Body of pancreas (tissue), 4 donors: ENCODE data around the gene TMEM132C. TPM values are rescaled to one million over a fixed set of nuclear protein-coding genes. Genes with fewer than 3 reads are reported as not detected.
A peak's percentile ranks its signal among the peaks of the same experiment; 100 is the strongest.

Experiments
- ATAC-seq: fragments of 150-250 bp; one replicate; pipeline ENCODE4 v1.9.1; 2016
- DNase-seq, 4 donors: peaks; one replicate each; pipeline ENCODE4 v3.0.0-alpha.2; 2019
- H3K27ac ChIP-seq, 4 donors: fragments of 200-600 bp; sonication (generic); 1 replicate in 3 of 4; 2 replicates in 1 of 4; pipeline versions ENCODE4 v1.5.1 to v1.6.1; 2016 to 2019; ENCODE audit warnings: mild to moderate bottlenecking in 1 of 4, mixed read lengths in 1 of 4, moderate library complexity in 1 of 4
- H3K27me3 ChIP-seq, 2 donors: fragments of 200-600 bp; sonication (generic); one replicate each; pipeline ENCODE4 v1.6.0; 2016; ENCODE audit warnings: mild to moderate bottlenecking in 1 of 2
- H3K36me3 ChIP-seq, 2 donors: fragments of 200-600 bp; sonication (generic); replicated peaks in 1 of 2; 2 replicates each; pipeline ENCODE4 v1.5.1; 2016; ENCODE audit warnings: low read depth in 2 of 2; ENCODE audit not compliant: insufficient read depth in 1 of 2
- H3K4me1 ChIP-seq: fragments of 200-600 bp; sonication (generic); one replicate; pipeline ENCODE4 v1.6.0; 2016
- H3K4me3 ChIP-seq, 2 donors: fragments of 200-600 bp; sonication (generic); 1 replicate in 1 of 2; 2 replicates in 1 of 2; pipeline ENCODE4 v1.5.1; 2016 to 2019
- H3K9me3 ChIP-seq, 3 donors: fragments of 200-600 bp; sonication (generic); 1 replicate in 2 of 3; 2 replicates in 1 of 3; pipeline ENCODE4 v1.5.1; 2016
- POLR2A ChIP-seq, 3 donors: fragments of 450-650 bp; IDR thresholded peaks; one replicate each; pipeline ENCODE4 v1.6.1; 2016; ENCODE audit warnings: antibody characterized with exemption in 3 of 3, mild to moderate bottlenecking in 2 of 3
- WGBS, 2 donors: methylation state at CpG; one replicate each; pipeline ENCODE4 v1.1.5; 2017; 5-methylcytosine and 5-hydroxymethylcytosine counted together
- intact Hi-C: fragments of 100-400 bp; cut with DNase I; formaldehyde crosslinking; loops from one replicate; pipeline ENCODE4 v1.15.1; 2023
- total RNA-seq, 2 donors: library from RNA; depleted of rRNA; stranded (reverse); fragments of >200 nt; gene quantifications; one replicate each; pipeline ENCODE4 v1.1.0, GENCODE V29; 2016
- TF ChIP-seq, protein P1 (sequence below), 7 experiments: fragments of 450-650 bp in 4 of 7; fragments of 200-600 bp in 3 of 7; sonication (generic) in 3 of 7; IDR thresholded peaks; one replicate each; pipeline ENCODE4 v1.5.1; 2016 to 2019; ENCODE audit warnings: antibody characterized with exemption in 7 of 7

The TMEM132C gene
- total RNA-seq, 2 donors from 2014 or later = 4.4 to 8.2 TPM

DNA sequence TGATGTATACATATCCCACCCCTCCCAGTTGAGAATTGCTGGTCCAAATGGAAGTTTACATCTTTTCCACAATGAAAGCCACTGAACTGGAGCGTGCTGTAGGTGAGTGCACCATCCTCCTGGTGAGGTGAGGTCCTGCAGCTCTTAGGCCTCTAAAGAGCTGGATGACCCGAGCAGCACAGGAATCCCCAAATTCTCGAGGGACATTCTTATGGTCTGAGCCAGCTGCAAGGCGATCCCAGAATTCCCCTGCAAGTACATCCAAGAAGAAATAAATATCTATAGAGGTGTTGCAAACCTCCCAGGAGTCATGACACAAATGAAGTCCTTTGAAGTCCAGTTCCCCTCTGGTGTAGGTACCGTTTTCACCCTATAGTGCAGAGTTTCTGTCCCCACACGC, 24.0 kb downstream of the TMEM132C start:
- DNase-seq (no peak), ATAC-seq (no peak)
- no peaks in the 10 kb centered on the region for H3K4me1 ChIP-seq
- no peaks in the 10 kb centered on the region for H3K36me3 ChIP-seq
- intact Hi-C loops = no loop called here
- no peaks in the 10 kb centered on the region for H3K9me3 ChIP-seq
- no peak overlapping the region for H3K4me3 ChIP-seq
- 49 to 52% methylated on average over 5 to 6 of the region's 6 CpGs for WGBS, 2 donors
- H3K27me3 ChIP-seq = no peaks in the 10 kb centered on the region
- H3K27ac ChIP-seq = no peak overlapping the region
- no peak for TF ChIP-seq POLR2A (IDR thresholded peaks at IDR 0.05)
- TF ChIP-seq, protein P1, sequence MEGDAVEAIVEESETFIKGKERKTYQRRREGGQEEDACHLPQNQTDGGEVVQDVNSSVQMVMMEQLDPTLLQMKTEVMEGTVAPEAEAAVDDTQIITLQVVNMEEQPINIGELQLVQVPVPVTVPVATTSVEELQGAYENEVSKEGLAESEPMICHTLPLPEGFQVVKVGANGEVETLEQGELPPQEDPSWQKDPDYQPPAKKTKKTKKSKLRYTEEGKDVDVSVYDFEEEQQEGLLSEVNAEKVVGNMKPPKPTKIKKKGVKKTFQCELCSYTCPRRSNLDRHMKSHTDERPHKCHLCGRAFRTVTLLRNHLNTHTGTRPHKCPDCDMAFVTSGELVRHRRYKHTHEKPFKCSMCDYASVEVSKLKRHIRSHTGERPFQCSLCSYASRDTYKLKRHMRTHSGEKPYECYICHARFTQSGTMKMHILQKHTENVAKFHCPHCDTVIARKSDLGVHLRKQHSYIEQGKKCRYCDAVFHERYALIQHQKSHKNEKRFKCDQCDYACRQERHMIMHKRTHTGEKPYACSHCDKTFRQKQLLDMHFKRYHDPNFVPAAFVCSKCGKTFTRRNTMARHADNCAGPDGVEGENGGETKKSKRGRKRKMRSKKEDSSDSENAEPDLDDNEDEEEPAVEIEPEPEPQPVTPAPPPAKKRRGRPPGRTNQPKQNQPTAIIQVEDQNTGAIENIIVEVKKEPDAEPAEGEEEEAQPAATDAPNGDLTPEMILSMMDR (IDR thresholded peaks at IDR 0.05) = no peak

DNA sequence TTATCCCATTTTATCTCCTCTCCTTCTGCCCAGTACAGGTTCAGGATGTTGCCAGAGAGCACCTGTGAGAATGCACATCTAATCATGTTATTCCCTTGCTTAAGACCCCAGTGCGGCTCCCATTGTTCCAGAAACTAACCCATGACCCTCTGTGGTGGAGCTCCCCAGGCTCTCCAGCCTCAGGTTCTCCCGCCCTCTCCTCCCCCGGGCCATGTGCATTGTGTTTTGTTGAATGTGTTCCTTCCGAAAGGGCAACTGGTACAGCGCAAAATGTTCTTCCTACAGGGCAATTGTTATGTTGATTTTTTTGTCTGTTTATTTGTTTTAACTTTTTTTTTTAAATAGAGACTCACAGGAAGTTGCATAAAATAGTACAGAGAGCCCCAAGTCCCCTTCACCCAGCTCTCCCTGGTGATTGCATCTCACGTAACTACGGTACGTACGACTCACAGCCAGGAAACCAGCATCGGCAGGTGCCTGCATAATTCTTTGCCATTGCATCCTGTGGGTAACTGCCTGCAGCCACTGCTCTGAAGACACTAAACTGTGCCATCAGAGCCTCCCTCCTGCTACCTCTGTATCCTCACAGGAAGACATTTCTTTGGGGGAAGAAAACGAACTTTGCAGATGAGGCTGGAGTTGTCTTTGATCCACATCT, 31.2 kb downstream of the TMEM132C start:
- ATAC-seq = no peak
- Histone ChIP-seq H3K27ac (no peak overlapping the region), H3K36me3 (no peaks in the 10 kb centered on the region), H3K4me3 (no peak overlapping the region), H3K9me3 (no peaks in the 10 kb centered on the region), H3K27me3 (no peaks in the 10 kb centered on the region), H3K4me1 (no peaks in the 10 kb centered on the region)
- DNase-seq = no peak
- no peak for TF ChIP-seq POLR2A (IDR thresholded peaks at IDR 0.05)
- TF ChIP-seq, protein P1 (IDR thresholded peaks at IDR 0.05) = no peak
- WGBS, 2 donors = 40 to 45% methylated on average over 11 of the region's 11 CpGs
- intact Hi-C loops = no loop called here

DNA sequence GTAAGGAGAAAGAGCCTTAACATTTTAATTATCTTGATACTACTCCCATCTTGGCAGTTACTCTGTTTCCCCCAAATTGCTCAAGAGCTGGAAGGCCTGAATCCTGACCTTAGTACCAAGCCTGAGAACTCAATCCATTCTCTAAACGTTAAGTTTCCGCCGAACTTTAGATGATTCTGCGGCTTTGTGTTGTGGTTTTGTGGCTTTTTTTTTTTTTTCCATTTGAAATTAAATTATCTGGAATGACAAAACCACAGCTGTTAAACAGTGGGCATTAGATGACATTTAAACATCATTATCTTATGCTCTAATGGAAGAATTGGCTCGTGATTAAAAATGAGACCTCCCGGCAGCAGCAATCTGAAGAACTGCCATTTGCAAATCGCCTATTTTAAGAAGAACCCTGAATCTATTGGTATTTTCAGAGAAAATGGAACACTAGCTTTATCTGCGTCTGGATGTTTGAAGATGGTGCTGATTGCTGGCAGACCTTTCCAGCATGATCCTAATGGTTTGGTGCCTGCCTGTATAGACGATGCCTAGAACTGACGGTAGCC, 38.4 kb downstream of the TMEM132C start:
- Histone ChIP-seq H3K4me1 (no peaks in the 10 kb centered on the region), H3K36me3 (no peaks in the 10 kb centered on the region), H3K27me3 (no peaks in the 10 kb centered on the region), H3K4me3 (no peak overlapping the region), H3K9me3 (no peaks in the 10 kb centered on the region), H3K27ac (no peak overlapping the region)
- intact Hi-C loops = no loop called here
- TF ChIP-seq, protein P1 (IDR thresholded peaks at IDR 0.05) = no peak
- TF ChIP-seq POLR2A (IDR thresholded peaks at IDR 0.05) = no peak
- no peak for DNase-seq
- ATAC-seq = no peak
- WGBS, 2 donors = 68 to 81% methylated on average over 10 of the region's 10 CpGs

DNA sequence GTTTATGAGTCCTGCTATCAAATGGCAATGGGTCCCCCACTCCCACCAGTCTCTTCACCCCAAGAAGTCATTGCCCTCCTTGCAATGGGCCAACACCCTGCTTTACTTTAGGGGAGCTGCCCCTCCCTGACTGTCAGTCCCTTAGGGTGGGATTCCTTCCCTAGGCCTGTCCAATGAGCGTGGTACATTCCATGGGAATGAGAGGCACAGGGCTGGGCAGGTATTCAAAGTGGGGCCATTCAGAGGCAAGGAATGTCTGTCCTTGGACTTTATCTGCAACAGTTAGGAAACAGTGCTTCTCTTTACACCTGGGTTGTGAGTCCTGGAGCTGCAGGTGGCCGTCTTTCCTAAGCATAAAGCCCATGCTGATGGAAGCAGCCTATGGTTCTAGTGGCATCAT, 40.8 kb downstream of the TMEM132C start:
- H3K4me3 ChIP-seq = no peak overlapping the region
- 23 to 35% methylated on average over 2 of the region's 2 CpGs for WGBS, 2 donors
- intact Hi-C loops = no loop called here
- H3K27ac ChIP-seq = no peak overlapping the region
- H3K9me3 ChIP-seq = no peaks in the 10 kb centered on the region
- no peak for DNase-seq
- TF ChIP-seq POLR2A (IDR thresholded peaks at IDR 0.05) = no peak
- TF ChIP-seq, protein P1 (IDR thresholded peaks at IDR 0.05) = no peak
- no peaks in the 10 kb centered on the region for H3K36me3 ChIP-seq
- ATAC-seq = peak; percentile 40
- H3K27me3 ChIP-seq = no peaks in the 10 kb centered on the region
- H3K4me1 ChIP-seq = no peaks in the 10 kb centered on the region

DNA sequence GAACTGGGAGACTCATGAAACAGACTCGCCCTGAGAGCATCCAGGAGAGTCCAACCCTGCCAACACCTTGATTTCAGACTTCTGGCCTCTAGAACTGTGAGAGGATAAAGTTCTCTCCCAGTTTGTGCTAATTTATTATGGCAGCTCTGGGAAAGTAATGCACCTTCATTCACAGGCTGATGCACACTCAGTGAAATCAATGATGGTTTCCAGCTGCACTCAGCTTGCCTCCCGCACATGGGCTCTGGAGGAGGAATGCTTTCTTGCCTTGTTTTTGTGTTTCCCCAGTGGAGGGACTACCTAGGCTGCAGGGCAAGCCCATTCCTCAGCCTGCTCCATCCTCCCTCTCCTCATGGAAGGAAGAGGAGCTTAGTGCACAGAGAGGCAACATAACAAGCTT, 45.7 kb downstream of the TMEM132C start:
- H3K9me3 ChIP-seq = no peaks in the 10 kb centered on the region
- no peak for DNase-seq
- ATAC-seq = no peak
- no peaks in the 10 kb centered on the region for H3K36me3 ChIP-seq
- H3K27me3 ChIP-seq = no peaks in the 10 kb centered on the region
- H3K4me1 ChIP-seq = peaks cover 5% of the 10 kb centered on the region
- TF ChIP-seq, protein P1 (IDR thresholded peaks at IDR 0.05) = no peak
- TF ChIP-seq POLR2A (IDR thresholded peaks at IDR 0.05) = no peak
- no peak overlapping the region for H3K4me3 ChIP-seq
- WGBS, 2 donors = 42 to 56% methylated on average over 2 of the region's 2 CpGs
- intact Hi-C loops = no loop called here
- H3K27ac ChIP-seq = no peak overlapping the region
